MCF 10A (cell line): ENCODE results near the gene TMEM14C. TPM values are rescaled to one million over a fixed set of nuclear protein-coding genes. Genes with fewer than 3 reads are reported as not detected.

Experiments used
- BruUV-seq: library from RNA; stranded (reverse); fragments of 400-500 nt; replicated peaks from 2 replicates; lab custom pipeline; 2021; lab: Mats Ljungman, UMichigan
- CTCF ChIA-PET: fragments of 300-600 bp; sonication (Branson Sonifier 250); formaldehyde crosslinking; extraction: SDS; loops from one replicate; lab custom pipeline; 2021; ENCODE audit warnings: antibody characterized with exemption, inconsistent platforms; lab: Yijun Ruan, JAX
- POLR2A ChIA-PET: fragments of 300-600, 350-650 bp; sonication (Branson Sonifier 250); formaldehyde crosslinking; extraction: SDS; loops from one replicate; lab custom pipeline; 2020; ENCODE audit warnings: antibody characterized with exemption, inconsistent platforms; lab: Yijun Ruan, JAX
- DNase-seq: peaks from one replicate; pipeline ENCODE4 v3.0.0-alpha.2; 2018; ENCODE audit not compliant: unreplicated experiment
- H3K27ac Mint-ChIP-seq: one replicate; pipeline ENCODE4 v1.8.0; 2022; ENCODE audit warnings: mild to moderate bottlenecking, low read depth, mixed read lengths; ENCODE audit not compliant: unreplicated experiment
- H3K27me3 Mint-ChIP-seq: one replicate; pipeline ENCODE4 v1.8.0; 2022; ENCODE audit warnings: mixed read lengths; ENCODE audit not compliant: insufficient read depth, unreplicated experiment
- H3K36me3 Mint-ChIP-seq: one replicate; pipeline ENCODE4 v1.8.0; 2022; ENCODE audit warnings: mild to moderate bottlenecking, moderate library complexity, mixed read lengths; ENCODE audit not compliant: insufficient read depth, unreplicated experiment
- H3K4me1 Mint-ChIP-seq: one replicate; pipeline ENCODE4 v1.8.0; 2022; ENCODE audit warnings: mixed read lengths; ENCODE audit not compliant: insufficient read depth, unreplicated experiment
- H3K4me3 Mint-ChIP-seq: one replicate; pipeline ENCODE4 v1.8.0; 2022; ENCODE audit warnings: mild to moderate bottlenecking, moderate library complexity, mixed read lengths; ENCODE audit not compliant: unreplicated experiment
- H3K9me3 Mint-ChIP-seq: one replicate; pipeline ENCODE4 v1.8.0; 2022; ENCODE audit warnings: mixed read lengths; ENCODE audit not compliant: unreplicated experiment
- CTCF ChIP-seq: fragments of 200-600 bp; IDR thresholded peaks from one replicate; pipeline ENCODE4 v1.8.0; 2022; ENCODE audit warnings: antibody characterized with exemption, mild to moderate bottlenecking; ENCODE audit not compliant: unreplicated experiment
- intact Hi-C: fragments of 100-400 bp; cut with micrococcal nuclease; formaldehyde crosslinking; loops from 2 replicates; pipeline ENCODE4 v1.14.1; 2022
- total RNA-seq: library from RNA; stranded (reverse); gene quantifications from 2 replicates; pipeline ENCODE4 v1.2.3, GENCODE V29; 2022

Gene TMEM14C
- total RNA-seq, 1 experiment from 2014 or later, result 159 TPM

- H3K27me3 Mint-ChIP-seq, result no peaks in the 10 kb centered on the region
- H3K27ac Mint-ChIP-seq, result peak within 1 kb of the TSS; percentile 100
- H3K4me1 Mint-ChIP-seq, result peaks cover 5% of the 10 kb centered on the region
- no peak for TF ChIP-seq CTCF
- peak; percentile 93 for DNase-seq
- H3K4me3 Mint-ChIP-seq, result peak within 1 kb of the TSS; percentile 91
- peaks cover 25% of the 10 kb centered on the region for H3K36me3 Mint-ChIP-seq
- intact Hi-C loops, result loop anchor here (1.0 kb wide), 5 partner anchors 28 to 216 kb away; no protein-coding TSS in a partner anchor
- TSS peak; percentile 82 for BruUV-seq
- no peaks in the 10 kb centered on the region for H3K9me3 Mint-ChIP-seq
- CTCF ChIA-PET, result interaction anchor here (0.6 to 2.0 kb wide), 11 partner anchors 29 to 280 kb away, joined by 3 to 9 read pairs (median 4); partner anchors contain the start of gene TMEM14B
- POLR2A ChIA-PET, result interaction anchor here (0.6 to 6.4 kb wide), 27 partner anchors 8 to 1914 kb away, joined by 3 to 79 read pairs (median 4); partner anchors contain the start of genes TFAP2A, TMEM14B and TMEM14C
Measured at GRCh38 chr6:10694302-10695085, 28.4 kb upstream of the TMEM14C start, which contains the start of the genes C6orf52 and PAK1IP1. Gene C6orf52 (minus strand): TSS chr6:10694616. CDS start chr6:10687550, 7,066 bp downstream. Gene PAK1IP1 (plus strand): TSS chr6:10694972. CDS start chr6:10694986, 14 bp downstream.

- Mint-ChIP-seq H3K4me3 (peak overlapping the region; percentile 91), H3K27me3 (no peaks in the 10 kb centered on the region), H3K9me3 (no peaks in the 10 kb centered on the region), H3K36me3 (peaks cover 31% of the 10 kb centered on the region), H3K27ac (peak overlapping the region; percentile 100), H3K4me1 (peaks cover 5% of the 10 kb centered on the region)
- CTCF ChIA-PET, result interaction anchor here (0.6 to 2.0 kb wide), 10 partner anchors 27 to 828 kb away, joined by 3 to 9 read pairs (median 4); partner anchors contain the start of genes TMEM14B and TMEM14C
- intact Hi-C loops, result no loop called here
- POLR2A ChIA-PET, result interaction anchor here (0.6 to 6.4 kb wide), 30 partner anchors 7 to 1914 kb away, joined by 3 to 79 read pairs (median 4); partner anchors contain the start of genes TFAP2A, TMEM14B and TMEM14C
- BruUV-seq, result TSS peak; percentile 78
- no peak for DNase-seq
- TF ChIP-seq CTCF, result no peak
Measured at GRCh38 chr6:10695086-10695657, 27.7 kb upstream of the TMEM14C start.

GRCh38 chr6:10696655-10697054 lies 26.2 kb upstream of the TMEM14C start:
- no TSS peak for BruUV-seq
- TF ChIP-seq CTCF, result no peak
- ChIA-PET POLR2A (interaction anchor here (0.5 to 6.4 kb wide), 5 partner anchors 9 to 804 kb away, joined by 3 to 79 read pairs (median 4); partner anchors contain the start of gene TMEM14C), CTCF (interaction anchor here (0.6 to 2.0 kb wide), 6 partner anchors 20 to 188 kb away, joined by 3 to 7 read pairs (median 4); partner anchors contain the start of gene TMEM14B)
- H3K36me3 Mint-ChIP-seq, result peaks cover 45% of the 10 kb centered on the region
- H3K4me3 Mint-ChIP-seq, result peak overlapping the region; percentile 91
- H3K27me3 Mint-ChIP-seq, result no peaks in the 10 kb centered on the region
- H3K9me3 Mint-ChIP-seq, result no peaks in the 10 kb centered on the region
- no peak overlapping the region for H3K27ac Mint-ChIP-seq
- intact Hi-C loops, result no loop called here
- H3K4me1 Mint-ChIP-seq, result peaks cover 5% of the 10 kb centered on the region
- DNase-seq, result no peak
